NCI-H2107 treated with DMSO at 0.1 percent for 48 hours (cell line): Measurements from ENCODE around the gene PPP1R13L.
A peak's percentile ranks its signal among the peaks of the same experiment; 100 is the strongest.

Source experiments
- DNase-seq: peaks from one replicate; lab custom pipeline; 2025; ENCODE audit not compliant: unreplicated experiment; lab: John Stamatoyannopoulos, UW

The PPP1R13L gene

DNA sequence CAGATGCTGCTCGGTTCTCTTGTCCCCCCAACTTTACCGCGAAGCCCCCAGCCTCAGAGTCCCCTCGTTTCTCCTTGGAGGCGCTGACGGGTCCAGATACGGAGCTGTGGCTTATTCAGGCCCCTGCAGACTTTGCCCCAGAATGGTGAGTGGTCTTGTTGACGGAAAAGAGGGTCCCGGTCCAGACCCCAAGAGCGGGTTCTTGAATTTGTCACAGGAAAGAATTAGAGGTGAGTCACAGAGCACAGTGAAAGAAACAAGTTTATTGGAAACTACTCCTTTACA, 2.2 kb upstream of the PPP1R13L start:
- DNase-seq: no peak

DNA sequence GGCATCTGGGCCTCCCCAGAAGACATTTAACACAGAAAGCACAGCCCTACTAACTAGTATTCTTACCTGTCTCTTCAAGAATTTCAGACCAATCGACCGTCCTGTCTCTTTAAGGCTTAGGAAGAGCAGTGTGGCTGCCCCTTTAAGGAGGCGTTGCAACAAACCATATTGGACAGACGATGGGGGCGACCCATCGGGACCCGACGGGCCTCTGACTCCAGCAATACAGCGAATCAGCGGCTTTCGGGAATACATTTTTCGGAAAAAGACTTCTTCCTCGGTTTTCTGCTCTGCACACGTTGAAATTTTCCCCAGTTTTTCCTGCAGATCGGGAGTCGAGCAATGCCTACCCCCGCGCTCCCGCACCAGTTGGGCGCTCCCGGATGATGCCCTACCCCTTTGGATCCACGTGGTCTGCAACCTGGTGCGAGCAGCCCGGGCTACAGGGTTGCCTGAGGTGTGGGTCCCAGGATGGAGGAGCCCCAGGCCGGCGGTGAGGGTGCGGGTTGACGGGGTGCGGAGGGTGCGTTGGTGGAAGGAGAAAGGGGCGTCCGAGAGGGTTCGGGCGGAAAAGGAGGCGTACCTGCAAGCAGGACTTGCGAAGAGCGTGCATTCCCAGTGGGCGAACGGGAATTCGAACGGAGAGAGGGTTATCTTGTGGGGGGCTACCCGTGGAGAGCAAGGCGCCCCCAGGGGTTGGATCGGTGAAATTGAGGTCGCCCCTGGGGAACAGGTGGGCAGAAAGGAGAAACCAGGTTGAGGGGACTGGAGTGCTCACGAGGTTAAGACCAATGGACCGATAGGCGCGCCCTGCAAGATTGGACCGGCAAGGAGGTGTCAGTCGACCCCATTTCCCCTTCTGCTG, 1.6 kb upstream of the PPP1R13L start, which contains the start of gene POLR1G:
POLR1G (plus strand) TSS at position 419 of the 865 bp plus-strand sequence; CDS start at position 472, 53 bp downstream.
- DNase-seq: peak; percentile 75

DNA sequence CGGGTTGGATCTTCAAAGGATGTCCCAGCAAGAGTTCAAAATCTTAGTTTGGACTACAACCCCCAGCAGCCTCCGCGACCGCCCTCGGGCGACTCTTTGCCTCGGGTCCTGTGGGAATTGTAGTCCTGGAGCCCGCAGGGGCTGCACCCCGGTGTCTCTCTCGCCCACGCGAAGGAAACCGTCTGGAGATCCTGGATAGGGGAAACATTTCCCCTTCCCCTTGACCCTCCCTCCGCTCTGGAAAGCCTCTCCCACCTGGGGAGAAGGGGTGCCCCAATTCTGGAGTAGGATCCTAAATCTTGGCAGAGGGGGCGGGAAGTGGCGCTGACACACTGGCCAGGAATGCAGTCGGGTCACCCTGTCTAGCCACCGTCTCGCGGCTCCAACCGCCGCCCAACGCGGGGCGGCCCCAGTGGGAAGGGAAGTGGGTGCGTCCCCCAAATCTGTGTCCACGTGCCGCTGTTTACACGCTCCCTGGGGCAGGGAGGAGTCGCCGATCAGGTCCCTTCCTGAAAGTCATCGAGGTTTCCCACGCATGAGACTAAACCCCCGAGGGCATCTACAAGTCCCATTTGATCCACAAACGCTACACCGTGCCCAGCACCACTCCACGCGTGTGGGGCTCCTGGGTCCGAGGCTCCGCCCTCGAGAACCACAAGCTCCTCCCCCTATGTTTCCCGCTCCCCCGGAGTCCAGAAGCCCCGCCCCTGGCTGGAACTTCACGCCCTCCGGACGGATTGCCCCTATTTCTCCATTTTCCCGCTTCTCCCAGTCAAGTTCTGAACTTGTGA, 761 bp upstream of the PPP1R13L start:
- DNase-seq: peak; percentile 75

DNA sequence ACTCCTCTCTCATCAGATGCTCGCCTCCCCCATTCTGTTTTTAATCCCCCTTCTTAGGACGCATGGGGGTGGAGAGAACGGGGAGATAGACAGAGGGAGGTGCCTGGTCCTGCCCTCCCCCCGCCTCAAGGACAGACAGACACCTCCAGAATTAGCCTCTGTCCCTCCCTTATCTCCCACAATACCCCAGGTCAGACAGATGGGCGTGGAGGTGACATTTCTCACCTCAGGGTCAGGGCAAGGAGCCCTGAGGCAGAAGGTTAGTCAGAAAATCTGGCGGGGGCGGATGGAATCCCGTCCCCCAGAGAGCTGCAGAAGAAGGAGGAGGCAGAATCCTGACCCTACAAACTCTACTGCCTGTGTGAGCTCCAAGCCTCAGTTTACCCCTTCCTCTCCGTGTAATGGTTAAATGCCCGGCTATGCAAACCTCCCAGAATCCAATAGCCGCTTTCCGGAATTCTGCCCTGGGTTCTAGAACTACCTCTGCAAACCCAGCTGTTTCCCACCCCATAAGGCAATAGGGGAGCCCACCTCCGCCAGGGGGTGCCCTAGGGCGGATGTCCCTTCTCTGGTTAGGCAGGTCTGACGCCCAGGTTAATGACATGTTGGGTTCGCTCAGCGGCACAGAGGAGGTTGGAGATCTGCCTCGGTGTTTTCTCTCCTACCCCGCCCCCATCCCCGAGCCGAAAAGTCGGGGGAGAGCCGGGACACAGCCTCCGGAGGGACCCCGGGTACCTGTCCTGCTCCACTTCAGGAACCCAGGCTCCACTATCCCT, 900 bp downstream of the PPP1R13L start:
- no peak for DNase-seq

DNA sequence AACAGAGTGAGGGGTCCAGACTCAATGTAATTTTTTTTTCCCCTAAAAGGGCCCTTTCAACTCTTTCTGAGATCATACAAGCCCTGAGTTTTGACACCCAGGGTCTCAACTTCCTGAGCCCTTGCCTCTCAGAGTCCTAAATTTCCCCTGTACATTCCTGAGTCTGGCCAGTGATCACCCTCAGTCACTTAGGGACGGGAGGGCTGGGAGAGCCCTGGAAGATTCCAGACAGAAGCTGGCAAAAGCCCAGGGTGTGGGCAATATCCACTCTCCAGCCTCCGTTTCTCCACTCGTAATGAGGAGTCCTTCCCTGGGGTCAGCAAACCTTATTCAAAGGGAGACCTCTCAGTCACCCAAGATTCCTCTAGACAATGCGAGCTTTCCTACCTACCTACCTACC, 1.6 kb downstream of the PPP1R13L start:
- no peak for DNase-seq

DNA sequence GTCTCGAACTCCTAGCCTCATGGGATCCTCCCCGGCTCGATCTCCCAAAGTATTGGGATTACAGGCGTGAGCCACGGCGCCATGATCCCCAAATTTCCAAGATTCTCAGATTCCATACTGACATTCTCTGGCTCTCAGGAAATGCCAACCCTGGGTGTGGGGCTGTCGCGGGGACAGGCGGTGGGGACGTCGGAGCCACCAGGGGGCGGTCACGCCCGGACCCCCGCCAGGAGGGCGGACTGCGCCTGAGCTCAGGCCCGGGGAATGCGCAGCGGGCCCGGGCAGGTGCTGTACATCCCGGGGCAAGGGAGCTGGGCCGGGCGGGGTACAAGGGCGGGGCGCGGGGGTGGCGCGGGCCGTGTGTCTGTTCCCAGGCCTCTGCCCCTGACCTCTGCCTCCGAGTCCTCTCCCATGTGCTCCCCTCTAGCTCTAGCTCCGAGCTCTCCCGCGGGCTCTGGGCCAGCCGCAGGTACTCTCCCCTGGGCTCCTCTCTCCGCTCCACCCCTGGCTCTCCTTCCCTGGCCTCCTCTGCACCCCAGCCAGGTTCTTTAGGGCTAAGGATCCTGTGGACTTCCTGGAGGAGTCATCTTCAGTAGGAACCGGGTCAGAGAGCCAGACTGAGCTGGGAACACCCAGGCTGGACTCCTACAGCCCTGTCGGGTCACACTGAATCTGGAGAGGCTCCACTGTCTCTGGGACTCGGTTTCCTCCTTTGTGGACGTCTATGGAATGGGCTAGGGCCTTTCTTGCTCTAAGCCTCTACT, 2.4 kb downstream of the PPP1R13L start:
- DNase-seq: no peak

DNA sequence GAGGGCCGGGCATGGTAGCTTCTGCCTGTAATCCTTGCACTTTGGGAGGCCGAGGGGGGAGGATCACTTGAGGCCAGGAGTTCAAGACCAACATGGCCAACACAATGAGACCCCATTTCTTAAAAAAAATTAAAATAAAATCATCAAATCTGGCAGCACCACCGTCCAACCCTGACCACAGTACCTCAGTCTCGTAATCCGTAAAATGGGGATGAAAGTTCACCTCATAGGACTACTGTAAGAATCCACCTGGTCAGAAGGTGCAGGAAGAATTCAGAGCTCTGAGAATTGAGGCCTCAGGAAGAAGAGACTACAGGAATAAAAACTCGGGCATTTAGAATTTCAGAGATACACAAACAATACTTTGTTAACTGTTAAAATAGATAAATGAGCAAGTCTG, 3.1 kb downstream of the PPP1R13L start:
- DNase-seq: no peak

DNA sequence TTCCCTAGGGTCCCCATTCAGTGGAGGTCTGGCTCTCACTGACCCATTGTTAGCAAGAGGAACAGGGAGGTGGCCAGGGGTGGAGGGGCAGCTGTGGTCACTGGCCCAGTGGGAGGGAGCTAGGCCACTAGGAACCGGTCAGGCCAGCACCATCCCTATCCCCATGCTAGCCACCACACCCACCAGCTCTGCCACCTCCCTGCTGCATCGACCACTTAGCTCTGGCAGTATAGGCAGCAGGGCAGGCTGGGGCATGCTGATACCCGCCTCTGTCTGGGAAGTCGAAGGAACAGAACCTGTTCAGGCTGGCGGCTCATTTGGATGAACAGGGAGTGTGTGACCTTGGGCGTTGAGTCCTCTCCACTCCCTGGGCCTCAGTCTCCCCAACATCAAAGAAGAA, 4.7 kb downstream of the PPP1R13L start:
- no peak for DNase-seq

DNA sequence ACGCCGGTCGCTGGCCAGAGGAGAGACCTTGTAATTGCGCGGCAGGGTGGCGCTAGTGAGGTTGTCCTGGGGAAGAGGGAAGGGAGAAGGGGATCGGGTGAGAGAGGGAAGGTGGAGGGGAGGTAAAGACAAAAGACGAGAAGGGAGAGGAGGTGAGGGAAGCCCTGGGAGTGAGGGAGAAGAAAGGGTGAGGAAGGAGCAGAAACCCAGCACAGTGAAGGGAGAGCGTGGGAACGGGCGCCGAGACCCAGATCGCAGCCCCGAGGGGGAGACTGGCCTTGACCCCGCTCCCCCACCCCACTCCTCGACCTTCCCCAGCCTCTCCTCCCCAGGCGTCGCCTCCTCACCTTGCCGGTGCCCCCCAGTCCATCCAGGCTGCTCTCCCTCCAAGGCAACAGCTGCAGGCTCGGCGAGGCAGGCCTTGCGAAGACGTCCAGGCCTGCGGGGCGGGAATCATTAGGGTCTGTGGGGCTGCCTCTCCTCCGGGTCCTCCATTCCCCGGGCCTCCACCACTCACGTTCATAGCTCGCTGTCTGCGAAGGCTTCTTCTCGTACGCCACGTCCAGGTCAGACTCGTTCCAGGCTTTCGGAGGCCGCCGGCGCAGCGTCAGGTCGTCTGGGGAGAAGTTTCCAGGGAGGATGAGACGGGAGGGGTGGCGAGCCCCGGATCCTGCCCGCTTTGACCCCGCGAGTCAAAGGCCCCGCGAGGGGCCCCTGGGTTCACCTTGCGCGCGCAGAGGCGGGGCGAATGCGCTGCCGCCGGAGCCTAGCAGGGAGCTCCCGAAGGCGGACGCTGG, 8.8 kb downstream of the PPP1R13L start:
- no peak for DNase-seq

DNA sequence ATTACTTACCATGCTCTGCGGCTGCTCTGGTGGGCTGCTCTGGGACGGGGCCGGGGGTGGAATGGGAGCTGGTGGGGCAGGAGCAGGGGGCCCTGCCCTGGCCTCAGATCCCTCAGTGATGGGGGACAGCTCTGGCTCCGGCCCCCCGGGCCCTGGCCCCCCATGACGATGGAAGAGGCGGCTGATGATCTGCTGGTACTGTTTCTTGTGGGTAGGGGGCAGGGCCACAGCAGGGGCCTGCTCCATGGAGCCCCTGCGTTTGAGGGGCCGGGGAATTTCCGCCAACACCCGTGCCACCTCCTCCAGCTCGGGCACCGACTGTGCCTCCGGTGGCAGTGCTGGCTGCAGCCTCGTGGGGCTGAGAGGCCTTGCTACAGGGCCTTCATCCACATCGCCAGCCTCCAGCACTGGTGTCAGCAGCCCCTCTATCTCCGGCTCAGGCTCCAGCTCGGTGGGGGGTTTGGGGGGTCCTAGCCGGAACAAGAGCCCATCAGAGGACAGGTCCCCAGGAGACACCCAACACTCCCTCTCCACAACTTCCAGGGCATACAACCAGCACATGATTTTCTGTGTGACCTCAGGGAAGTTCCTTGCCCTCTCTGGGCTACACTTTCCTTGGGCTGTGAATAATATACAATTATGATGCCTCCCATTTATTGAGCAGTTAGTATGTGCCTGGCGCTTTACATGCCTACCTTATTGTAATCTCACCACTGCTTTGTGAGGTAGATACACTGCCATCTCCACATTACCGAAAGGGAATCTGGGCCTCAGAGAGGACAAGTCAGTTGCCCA, 12.8 kb downstream of the PPP1R13L start:
- DNase-seq: no peak

DNA sequence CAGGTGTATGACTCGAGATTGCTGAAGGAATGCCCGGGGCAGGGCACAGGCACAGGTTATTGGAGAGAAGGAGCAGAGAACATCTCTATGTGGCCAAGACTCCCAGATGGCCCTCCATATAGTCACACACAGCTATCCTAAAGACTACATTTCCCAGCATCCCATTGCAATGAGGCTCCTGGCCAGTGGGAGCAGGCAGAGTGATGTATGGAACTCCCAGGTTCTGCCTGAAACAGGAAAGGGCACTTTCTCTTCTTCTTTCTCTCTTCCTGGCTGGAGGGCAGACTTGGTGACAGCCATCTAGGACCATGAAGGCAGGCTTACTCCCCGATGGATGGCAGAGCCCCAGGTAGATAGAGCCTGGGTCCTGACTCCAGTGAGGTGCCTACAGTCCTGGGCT, 13.5 kb downstream of the PPP1R13L start:
- DNase-seq: no peak

DNA sequence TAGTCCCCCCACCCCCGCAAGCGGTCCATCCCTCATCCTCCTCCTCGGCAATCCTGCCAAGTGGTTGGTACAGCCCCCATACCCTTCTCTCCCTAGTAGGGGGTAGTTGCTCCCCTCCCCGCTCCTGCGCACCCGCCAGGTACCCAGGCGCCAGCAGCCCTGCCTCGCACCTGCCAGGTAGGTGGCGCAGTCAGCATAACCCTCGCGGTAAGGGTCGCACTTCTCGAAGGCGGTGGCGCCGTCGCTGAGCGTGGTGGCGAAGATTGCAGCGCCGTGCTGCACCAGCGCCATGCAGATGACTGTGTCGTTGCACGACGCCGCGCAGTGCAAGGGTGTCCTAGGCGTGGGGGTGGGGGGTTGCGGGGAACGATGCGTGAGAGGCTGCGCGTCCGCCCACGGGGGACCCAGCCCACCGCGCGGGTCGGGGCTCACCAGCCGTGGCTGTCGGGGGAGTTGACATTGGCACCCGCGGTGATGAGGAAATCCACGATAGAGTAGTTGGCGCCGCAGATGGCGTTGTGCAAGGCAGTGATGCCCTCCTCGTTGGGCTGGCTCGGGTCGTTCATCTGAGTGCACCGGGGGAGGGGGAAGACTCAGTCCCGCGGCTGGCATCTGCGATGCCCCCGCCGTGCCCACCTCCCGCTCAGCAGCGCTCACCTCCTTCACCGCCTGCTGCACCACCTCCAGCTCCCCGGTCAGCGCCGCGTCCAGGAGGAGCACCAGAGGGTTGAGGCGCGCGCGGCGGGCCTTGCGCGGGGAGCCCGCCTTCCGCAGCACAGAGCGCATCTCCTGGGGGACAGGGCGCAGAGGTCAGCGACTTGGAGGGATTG, 19.3 kb downstream of the PPP1R13L start:
- DNase-seq: no peak

DNA sequence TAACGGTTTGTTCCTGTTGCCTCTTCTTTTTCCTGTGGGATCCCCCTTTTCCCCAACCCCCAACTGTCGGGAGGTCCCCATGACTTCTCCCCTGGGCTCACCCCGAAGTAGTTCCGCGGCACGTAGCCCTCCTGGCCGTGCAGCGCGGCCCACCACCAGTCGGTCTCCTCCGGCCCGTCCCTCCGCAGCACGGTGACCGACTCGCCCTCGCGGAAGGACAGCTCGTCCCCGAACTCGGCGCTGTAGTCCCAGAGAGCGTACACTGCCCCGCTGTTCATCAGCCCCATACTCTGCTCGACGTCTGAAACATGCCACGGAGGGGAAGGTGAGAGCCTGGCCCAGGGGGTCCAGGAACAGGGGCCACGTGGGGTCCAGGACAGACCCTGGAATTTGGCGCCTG, 22.4 kb downstream of the PPP1R13L start:
- no peak for DNase-seq

DNA sequence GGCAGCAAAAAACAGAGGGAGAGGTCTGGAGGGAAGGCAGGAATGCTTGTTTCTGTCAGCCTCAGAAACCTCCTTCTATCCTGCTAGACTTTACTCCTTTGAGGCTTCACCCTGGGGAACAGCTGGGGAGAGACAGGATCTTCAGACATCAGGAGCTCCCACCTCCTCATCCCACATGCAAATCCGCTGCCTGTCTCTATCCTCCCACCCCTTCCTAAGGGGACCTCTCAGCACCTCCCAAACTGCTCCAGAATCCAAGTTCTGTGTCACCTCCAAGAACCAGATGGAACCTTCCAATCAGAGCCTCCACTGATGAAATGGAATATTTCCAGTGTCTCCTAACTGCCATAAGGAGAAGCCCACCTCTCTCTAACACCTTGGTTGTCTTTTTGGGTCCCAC, 24.8 kb downstream of the PPP1R13L start:
- no peak for DNase-seq

DNA sequence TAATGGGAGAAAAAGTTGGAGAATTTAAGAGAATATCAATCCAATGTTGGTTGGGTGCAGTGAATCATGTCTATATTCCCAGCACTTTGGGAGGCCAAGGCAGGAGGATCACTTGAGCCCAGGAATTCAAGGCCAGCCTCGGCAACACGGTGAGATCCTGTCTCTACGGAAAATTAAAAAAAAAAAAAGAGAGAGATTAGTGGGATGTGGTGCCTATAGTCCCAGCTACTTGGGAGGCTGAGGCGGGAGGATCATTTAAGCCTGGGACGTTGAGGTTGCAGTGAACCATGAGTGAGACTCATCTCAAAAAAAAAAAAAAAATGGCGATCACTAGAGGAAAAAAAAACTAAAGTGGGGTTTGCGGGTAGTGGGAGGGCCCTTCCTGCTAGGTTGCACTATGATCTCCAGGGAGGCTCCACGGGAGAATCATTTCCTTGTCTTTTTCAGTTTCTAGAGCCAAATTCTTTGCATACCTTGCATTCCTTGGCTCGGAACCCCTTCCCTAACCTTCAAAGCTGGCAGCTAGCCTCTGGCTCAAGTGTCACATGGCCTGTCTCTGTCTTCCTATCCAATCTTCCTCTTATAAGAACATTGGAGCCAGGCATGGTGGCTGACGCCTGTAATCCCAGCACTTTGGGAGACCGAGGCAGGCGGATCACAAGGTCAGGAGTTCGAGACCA, 28.7 kb downstream of the PPP1R13L start:
- no peak for DNase-seq

DNA sequence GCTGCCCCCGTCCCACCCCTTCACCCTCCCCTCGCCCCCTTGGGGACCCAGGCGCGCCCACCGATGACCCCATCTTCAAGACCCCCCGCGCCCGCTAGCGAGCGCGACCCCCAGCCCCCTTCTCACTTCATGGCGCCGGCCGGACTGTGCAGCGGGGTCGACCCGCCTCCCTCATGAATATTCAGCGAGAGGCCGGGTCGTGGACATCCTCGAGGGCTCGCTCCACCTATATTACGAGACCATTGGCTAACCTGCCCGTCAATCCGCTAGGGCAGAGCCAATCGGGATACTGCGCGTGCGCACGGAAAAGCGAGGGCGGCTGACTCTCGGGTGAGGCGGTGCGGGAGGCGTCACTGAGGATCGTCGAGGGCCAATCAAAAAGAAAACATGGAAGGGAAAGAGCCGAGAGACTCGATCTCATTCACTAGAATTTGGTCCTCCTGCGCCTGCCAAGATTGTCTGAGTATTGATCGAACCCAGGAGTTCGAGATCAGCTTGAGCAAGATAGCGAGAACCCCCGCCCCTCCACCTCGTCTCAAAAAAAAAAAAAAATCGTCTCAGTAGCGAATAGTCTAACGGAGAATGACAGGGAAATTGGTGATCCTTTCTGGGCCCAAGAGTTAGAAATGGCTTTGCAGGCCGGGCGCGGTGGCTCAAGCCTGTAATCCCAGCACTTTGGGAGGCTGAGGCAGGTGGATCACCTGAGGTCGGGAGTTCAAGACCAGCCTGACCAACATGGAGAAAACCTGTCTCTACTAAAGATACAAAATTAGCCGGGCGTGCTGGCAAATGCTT, 34.3 kb downstream of the PPP1R13L start, which contains the start of gene ERCC2:
ERCC2 (minus strand) TSS at position 164 of the 795 bp plus-strand sequence; CDS start at position 131, 33 bp downstream.
- peak; percentile 92 for DNase-seq
